Fibroblast of gingiva (primary cell): ENCODE measurements around the gene RBAK.
"Not testable (repeated sequence)": the region's sequence is repeated elsewhere in the genome, so short reads cannot be mapped to it uniquely, and the experiment has no call there.

Experiments
- DNase-seq: peaks from one replicate; pipeline ENCODE4 v3.0.0-alpha.2; 2011; ENCODE audit warnings: low read depth

RBAK gene

DNA sequence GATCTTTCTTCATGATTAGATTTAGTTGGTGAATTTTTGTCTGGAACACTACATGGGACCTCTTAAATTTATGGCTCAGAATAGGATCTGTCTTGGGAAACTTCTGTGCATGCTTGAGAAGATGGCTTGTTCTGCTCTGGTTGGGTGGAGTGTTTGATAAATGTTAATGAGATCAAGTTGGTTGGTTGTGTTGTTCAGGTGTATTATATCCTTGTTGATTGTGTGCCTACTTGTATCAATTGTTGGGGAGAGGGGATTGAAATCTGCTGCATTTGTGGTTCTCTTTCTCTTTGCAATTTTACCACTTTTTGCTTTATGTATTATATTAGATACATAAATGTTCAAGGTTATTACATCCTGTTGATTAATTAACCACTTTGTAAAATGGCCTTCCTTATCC lies 6.1 kb downstream of the RBAK start:
- DNase-seq = not testable (repeated sequence)

DNA sequence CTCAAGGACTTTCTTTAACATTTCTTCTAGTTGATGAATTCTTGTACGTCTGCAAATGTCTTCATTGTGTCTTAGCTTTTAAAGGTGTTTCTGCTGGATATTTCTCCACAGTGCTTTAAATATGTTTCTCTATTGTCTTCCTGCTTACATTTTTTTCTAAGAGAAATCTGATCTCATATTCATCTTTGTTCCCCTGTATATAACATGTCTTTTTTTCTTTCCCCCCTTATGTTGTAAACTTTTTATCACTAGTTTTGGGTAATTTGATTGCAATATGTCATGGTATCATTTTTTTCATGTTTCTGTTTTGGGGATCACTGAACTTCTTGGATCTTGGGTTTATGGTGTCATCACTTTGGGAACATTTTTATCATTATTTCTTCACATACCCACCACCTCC lies 7.5 kb downstream of the RBAK start:
- DNase-seq = no peak

GRCh38 chr7:5063698-5064097 lies 18.0 kb downstream of the RBAK start:
- peak; percentile 12 for DNase-seq

GRCh38 chr7:5064391-5065106 lies 18.9 kb downstream of the RBAK start:
- DNase-seq = peak; percentile 19

DNA sequence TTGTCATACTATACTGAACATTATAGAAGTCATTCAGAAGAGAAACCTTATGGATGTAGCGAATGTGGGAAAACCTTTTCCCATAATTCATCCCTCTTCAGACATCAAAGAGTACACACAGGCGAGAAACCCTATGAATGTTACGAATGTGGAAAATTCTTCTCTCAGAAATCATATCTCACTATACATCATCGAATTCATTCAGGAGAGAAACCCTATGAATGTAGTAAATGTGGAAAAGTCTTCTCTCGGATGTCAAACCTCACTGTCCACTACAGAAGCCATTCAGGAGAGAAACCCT lies 19.4 kb downstream of the RBAK start:
- DNase-seq = no peak

- DNase-seq = no peak
Observed at GRCh38 chr7:5068521-5068920, 22.9 kb downstream of the RBAK start.

DNA sequence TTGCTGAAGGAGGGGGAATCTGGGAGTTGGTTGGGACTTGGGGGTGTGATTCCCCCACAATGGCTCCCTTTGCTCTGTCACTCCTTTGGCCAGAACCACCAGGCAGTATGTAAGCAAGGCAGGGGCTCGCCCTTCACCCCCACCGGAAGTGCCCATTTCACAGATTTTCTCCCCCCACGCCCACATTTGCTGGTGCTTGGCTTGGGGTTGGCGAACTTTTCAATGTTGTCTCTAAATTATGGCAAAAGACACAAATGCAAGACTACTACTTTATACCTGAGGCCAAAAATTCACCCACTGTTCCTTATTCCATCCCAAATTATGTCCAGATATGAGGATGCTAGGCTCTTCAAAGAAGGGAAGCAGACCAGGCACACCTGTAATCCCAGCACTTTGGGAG lies 24.5 kb downstream of the RBAK start:
- DNase-seq = no peak

DNA sequence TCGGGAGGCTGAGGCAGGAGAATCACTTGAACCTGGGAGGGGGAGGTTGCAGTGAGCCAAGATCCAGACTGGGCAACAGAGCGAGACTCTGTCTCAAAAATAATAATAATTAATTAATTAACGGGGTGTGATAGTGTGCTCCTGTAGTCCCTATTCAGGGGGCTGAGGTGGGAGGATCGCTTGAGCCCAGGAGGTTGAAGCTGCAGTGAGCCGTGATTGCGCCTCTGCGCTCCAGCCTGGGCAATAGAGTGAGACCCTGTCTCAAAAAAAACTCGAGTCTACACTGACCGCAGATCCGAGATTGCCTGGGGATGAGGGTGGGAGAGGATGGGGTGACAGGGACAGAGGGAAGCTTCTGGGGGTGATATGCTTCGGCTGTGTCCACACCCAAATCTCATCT lies 29.5 kb downstream of the RBAK start:
- DNase-seq = not testable (repeated sequence)

GRCh38 chr7:5077740-5078139 lies 32.1 kb downstream of the RBAK start:
- no peak for DNase-seq

GRCh38 chr7:5082806-5083205 lies 37.1 kb downstream of the RBAK start:
- no peak for DNase-seq

DNA sequence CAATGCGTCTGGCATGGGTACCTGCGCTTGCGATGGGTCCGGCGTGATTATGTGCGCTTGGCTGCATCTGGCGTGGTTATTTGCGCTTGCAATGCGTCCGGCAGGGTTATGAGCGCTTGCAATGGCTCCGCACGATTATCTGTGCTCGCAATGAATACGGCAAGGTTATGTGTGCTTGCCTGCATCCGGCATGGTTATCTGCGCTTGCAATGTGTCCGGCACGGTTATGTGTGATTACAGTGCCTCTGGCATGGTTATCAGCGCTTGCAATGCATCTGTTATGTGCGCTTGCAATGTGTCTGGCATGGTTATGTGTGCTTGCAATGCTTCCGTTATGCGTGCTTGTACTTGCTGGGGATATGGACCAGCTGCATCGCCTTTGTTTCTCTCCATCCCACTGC lies 37.7 kb downstream of the RBAK start:
- DNase-seq = no peak

DNA sequence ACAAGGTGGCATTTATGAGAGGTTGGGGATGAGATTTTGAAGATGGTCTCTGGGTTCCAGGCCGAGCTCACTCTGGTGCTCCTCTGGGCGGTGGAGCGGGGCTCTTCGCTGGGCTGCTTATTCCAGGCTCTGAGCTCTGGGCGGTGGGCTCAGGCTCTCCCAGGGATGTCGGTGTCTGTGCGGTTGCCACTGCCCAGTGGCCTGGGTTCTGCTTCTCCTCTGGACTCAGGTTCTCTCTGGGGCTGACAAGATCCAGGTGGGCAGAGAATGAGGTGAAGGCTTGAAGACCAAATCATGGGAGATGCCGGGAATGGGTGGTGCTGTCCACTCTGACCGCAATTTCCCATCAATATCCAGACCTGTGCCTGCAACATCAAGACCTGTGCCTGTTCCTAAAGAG lies 40.6 kb downstream of the RBAK start:
- DNase-seq = no peak

- DNase-seq = not testable (repeated sequence)
Observed at GRCh38 chr7:5088228-5088833, 42.7 kb downstream of the RBAK start.

DNA sequence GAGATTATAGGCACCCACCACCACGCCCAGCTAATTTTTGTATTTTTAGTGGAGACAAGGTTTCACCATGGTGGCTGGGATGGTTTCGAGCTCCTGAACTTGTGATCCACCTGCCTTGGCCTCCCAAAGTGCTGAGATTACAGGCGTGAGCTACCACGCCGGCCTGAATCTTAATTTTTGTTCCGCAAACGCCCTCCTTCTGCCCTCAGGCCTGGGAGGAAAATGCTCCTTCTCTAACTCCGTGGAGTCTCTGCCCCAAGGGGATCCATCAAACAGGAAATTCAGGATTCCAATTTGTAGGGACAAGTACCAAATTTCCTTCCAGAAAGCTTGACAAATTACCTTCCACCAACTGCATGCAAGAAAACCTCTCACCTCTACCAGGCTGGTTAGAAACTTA lies 43.2 kb downstream of the RBAK start:
- DNase-seq = no peak

GRCh38 chr7:5093948-5094347 lies 48.3 kb downstream of the RBAK start:
- no peak for DNase-seq

DNA sequence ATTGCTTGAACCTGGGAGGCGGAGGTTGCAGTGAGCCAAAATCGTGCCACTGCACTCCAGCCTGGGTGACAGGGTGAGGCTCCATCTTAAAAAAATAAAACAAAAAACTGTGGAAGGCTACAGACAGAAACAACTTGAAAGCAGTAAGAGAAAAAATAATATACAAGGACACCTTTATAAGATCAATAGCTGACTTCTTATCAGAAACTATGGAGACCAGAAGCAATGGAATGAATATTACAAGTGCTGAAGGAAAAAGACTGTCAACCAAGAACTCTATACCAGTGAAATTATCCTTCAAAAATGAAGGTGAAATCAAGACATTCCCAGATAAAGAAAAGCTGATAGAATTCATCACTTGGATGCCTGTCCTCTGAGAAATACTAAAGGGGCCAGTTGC lies 49.0 kb downstream of the RBAK start:
- DNase-seq = no peak

DNA sequence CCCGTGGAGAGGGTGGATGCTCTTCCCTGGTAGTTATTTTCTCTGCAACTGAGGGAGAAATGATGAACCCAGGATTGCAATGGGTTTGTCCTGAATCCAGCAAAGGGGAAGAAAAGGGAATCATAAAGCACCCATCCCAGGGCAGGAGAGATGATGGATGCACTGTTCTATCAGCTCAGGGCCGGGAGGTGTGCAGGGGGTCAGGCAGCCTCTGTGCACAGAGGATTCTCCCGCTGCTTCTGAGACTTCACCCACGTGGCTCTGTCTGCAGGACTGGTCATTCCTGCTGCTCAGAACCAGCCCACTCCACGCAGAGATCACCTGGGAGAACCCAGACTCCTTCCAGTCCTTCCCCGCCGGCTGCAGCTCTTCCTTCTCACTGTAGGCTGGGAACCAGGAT lies 70.7 kb downstream of the RBAK start:
- no peak for DNase-seq

DNA sequence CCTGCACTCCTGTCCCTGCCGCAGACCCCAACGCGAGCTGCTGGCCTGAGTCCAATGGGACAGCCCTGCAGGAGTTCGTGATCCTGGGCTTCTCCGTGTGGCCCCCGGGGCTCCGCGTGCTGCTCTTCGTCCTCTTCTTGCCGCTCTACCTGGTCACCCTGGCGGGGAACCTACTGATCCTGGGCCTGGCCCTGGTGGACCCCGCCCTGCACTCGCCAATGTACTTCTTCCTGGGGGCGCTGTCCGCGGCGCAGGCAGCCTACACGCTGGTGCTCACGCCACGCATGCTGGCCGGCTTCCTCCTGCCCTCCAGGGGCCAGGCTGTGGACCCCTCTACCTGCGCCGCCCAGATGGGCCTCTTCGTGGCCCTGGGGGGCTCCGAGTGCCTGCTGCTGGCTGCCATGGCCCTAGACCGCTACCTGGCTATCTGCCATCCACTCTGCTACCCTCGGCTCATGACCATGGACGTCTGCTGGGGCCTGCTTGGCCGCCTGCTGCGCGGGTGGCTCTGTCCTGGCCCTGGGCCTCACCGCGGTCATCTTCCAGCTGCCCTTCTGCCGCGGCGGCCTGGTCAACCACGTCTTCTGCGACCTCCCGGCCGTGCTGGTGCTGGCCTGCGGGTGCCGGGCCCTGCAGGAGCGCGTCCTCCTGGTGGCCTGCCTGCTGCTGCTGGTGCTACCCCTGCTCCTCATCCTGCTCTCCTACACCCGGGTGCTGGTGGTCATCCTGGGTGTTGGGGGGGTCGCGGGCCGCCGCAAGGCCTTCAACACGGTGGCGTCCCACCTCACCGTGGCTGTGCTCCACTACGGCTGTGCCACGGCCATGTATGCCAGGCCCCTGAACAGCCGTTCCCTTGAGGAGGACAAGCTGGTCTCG lies 71.7 kb downstream of the RBAK start:
- no peak for DNase-seq
